CD4-positive, alpha-beta T cell treated with Interleukin-4 for 1 hour (primary cell): ENCODE results near the gene HCRTR1.
"Not testable (repeated sequence)": the region's sequence is repeated elsewhere in the genome, so short reads cannot be mapped to it uniquely, and the experiment has no call there.

Experiments used
- DNase-seq, 2 donors: peaks; one replicate each; pipeline ENCODE4 v3.0.0-alpha.2; 2020 to 2022

HCRTR1 gene

GRCh38 chr1:31581821-31582810 lies 35.4 kb upstream of the HCRTR1 start:
- no peak for DNase-seq

- no peak for DNase-seq
Measured at GRCh38 chr1:31583082-31583994, 34.2 kb upstream of the HCRTR1 start.

- DNase-seq: no peak
Measured at GRCh38 chr1:31583995-31584868, 33.3 kb upstream of the HCRTR1 start.

GRCh38 chr1:31584869-31585735 lies 32.4 kb upstream of the HCRTR1 start:
- no peak for DNase-seq

- no peak for DNase-seq
Measured at GRCh38 chr1:31585736-31586365, 31.6 kb upstream of the HCRTR1 start.

- DNase-seq: no peak
Measured at GRCh38 chr1:31586376-31587327, 30.8 kb upstream of the HCRTR1 start.

- DNase-seq: not testable (repeated sequence)
Measured at GRCh38 chr1:31587328-31587699, 30.2 kb upstream of the HCRTR1 start.

- DNase-seq: peak; percentile 25 to 48
Measured at GRCh38 chr1:31587720-31588423, 29.6 kb upstream of the HCRTR1 start.

GRCh38 chr1:31588751-31589515 lies 28.6 kb upstream of the HCRTR1 start:
- DNase-seq: no peak

GRCh38 chr1:31591425-31592093 lies 25.9 kb upstream of the HCRTR1 start:
- DNase-seq: no peak

- DNase-seq: no peak
Measured at GRCh38 chr1:31592132-31592531, 25.4 kb upstream of the HCRTR1 start.

- DNase-seq: no peak
Measured at GRCh38 chr1:31593136-31593665, 24.3 kb upstream of the HCRTR1 start.

- peak; percentile 53 to 69 for DNase-seq
Measured at GRCh38 chr1:31593770-31594632, 23.5 kb upstream of the HCRTR1 start.

- no peak for DNase-seq
Measured at GRCh38 chr1:31595836-31596736, 21.4 kb upstream of the HCRTR1 start.

GRCh38 chr1:31596737-31597097 lies 20.8 kb upstream of the HCRTR1 start:
- no peak for DNase-seq
